ENCODE results near the gene UPP2. TPM values are rescaled to one million over a fixed set of nuclear protein-coding genes. Genes with fewer than 3 reads are reported as not detected.

The UPP2 gene
- total RNA-seq, 1 experiment from 2014 or later = not detected

- DNase-seq (ENCODE audit: low read depth, low spot score) = no peak
- in situ Hi-C loops (cut with HindIII; ENCODE audit: low pct_unique_long_range_greater_than_20kb, low sequenced_read_pairs) = no loop called here
Measured at GRCh38 chr2:158178646-158179045, 77.0 kb downstream of the UPP2 start.

DNA sequence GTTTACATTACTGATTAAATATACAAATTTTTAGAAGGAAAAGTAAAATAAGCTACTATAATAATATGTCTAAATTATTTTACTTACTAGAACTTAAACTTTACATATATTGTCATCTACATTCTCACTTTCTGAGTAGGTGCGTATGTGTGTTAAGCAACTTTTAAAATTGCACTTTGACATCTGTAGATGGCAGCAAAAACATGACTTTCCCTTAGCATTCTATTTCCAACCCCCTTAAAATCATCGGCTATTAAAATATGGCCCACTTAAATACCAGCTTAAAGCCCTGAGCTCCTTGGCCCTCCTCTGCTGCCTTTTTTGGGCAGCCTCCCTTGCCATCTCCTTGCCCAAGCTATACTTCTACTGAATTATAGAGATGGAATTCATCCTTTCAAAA, 78.0 kb downstream of the UPP2 start:
- in situ Hi-C loops (cut with HindIII; ENCODE audit: low pct_unique_long_range_greater_than_20kb, low sequenced_read_pairs) = no loop called here
- peak; percentile 38 for DNase-seq (ENCODE audit: low read depth, low spot score)

GRCh38 chr2:158181171-158181570, 79.5 kb downstream of the UPP2 start:
- in situ Hi-C loops (cut with HindIII; ENCODE audit: low pct_unique_long_range_greater_than_20kb, low sequenced_read_pairs) = no loop called here
- DNase-seq (ENCODE audit: low read depth, low spot score) = no peak

DNA sequence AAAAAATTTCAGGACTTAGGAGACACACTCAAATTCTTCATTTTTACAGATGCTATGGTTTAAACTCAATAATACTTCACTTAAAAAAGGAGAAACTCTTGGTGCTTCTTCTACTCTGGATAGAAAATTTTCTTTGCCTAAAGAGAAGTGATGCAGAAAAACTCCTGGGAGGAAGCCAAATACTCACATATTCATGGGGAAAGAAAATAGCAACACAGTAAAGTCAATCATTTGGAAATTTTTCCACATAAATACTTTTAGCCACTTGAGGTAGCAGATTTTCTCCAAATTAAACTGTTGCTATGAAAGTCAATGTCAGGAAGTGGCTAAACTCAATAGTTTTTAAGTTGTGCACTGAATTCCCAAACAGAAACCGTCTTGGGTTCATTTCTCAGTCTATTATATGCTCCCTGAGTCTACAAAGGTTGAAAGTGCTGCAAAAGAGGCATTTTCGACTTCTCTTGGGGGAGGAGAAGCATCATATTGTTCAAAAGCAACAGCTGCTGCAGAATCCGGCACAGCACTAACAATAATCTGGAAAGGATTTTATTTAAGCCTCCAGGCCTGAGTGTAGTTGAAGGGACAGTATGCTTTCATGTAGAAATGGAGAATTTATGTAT, 81.1 kb downstream of the UPP2 start:
- DNase-seq (ENCODE audit: low read depth, low spot score) = no peak
- in situ Hi-C loops (cut with HindIII; ENCODE audit: low pct_unique_long_range_greater_than_20kb, low sequenced_read_pairs) = no loop called here

GRCh38 chr2:158184001-158184400, 82.3 kb downstream of the UPP2 start:
- DNase-seq (ENCODE audit: low read depth, low spot score) = no peak
- in situ Hi-C loops (cut with HindIII; ENCODE audit: low pct_unique_long_range_greater_than_20kb, low sequenced_read_pairs) = no loop called here

- in situ Hi-C loops (cut with HindIII; ENCODE audit: low pct_unique_long_range_greater_than_20kb, low sequenced_read_pairs) = no loop called here
- no peak for DNase-seq (ENCODE audit: low read depth, low spot score)
Measured at GRCh38 chr2:158184556-158185343, 83.1 kb downstream of the UPP2 start.

Other genes with a start within 250 kb of the UPP2 start
- 6.1 and 7.2 TPM in 2 replicates for gene ACVR1, start 225.5 kb upstream of the UPP2 start, total RNA-seq (2014; rRNA removed; shearing (Covaris generic))